OCI-LY1 (cell line): Measurements from ENCODE around the gene ZNF662.

ENCODE experiments used
- H2AFZ ChIP-seq: fragments of 200-600 bp; sonication (generic), shearing (Covaris generic); 2 replicates; pipeline ENCODE4 v1.6.0; 2014; ENCODE audit warnings: antibody characterized with exemption, mild to moderate bottlenecking, low read length
- H3F3A ChIP-seq: fragments of 200-600 bp; sonication (generic), shearing (Covaris generic); 2 replicates; pipeline ENCODE4 v1.6.0; 2014; ENCODE audit warnings: mild to moderate bottlenecking, antibody characterized with exemption, low read length, moderate library complexity; ENCODE audit not compliant: insufficient read depth
- H3K27ac ChIP-seq: fragments of 200-600 bp; sonication (generic); 2 replicates; pipeline ENCODE4 v1.5.1; 2014; ENCODE audit warnings: low read length, mixed run types, mild to moderate bottlenecking, low read depth; ENCODE audit not compliant: poor library complexity, severe bottlenecking
- H3K27me3 ChIP-seq: fragments of 200-600 bp; sonication (generic); 2 replicates; pipeline ENCODE4 v1.6.0; 2014; ENCODE audit warnings: antibody characterized with exemption, mild to moderate bottlenecking, low read length, moderate library complexity; ENCODE audit not compliant: insufficient read depth
- H3K36me3 ChIP-seq: fragments of 200-600 bp; sonication (generic); 2 replicates; pipeline ENCODE4 v1.6.1; 2014; ENCODE audit warnings: mild to moderate bottlenecking, antibody characterized with exemption, low read length, moderate library complexity, mixed read lengths; ENCODE audit not compliant: insufficient read depth
- H3K4me1 ChIP-seq: fragments of 200-600 bp; sonication (generic); 2 replicates; pipeline ENCODE4 v1.5.1; 2014; ENCODE audit warnings: mild to moderate bottlenecking, low read length, moderate library complexity; ENCODE audit not compliant: insufficient read depth, severe bottlenecking
- H3K4me2 ChIP-seq: fragments of 200-600 bp; sonication (generic), shearing (Covaris generic); 2 replicates; pipeline ENCODE4 v1.6.1; 2014; ENCODE audit warnings: low read length
- H3K4me3 ChIP-seq: fragments of 200-600 bp; sonication (generic); 2 replicates; pipeline ENCODE4 v1.5.1; 2014; ENCODE audit warnings: low read length, low read depth, mild to moderate bottlenecking, mixed read lengths; ENCODE audit not compliant: poor library complexity, severe bottlenecking
- H3K79me2 ChIP-seq: fragments of 200-600 bp; shearing (Covaris generic); 2 replicates; pipeline ENCODE4 v1.6.1; 2016; ENCODE audit warnings: mixed run types, low read length, mixed read lengths; ENCODE audit not compliant: insufficient read depth
- H3K9ac ChIP-seq: fragments of 200-600 bp; sonication (generic), shearing (Covaris generic); 2 replicates; pipeline ENCODE4 v1.6.1; 2014; ENCODE audit warnings: mild to moderate bottlenecking, low read length, mixed read lengths
- H3K9me2 ChIP-seq: fragments of 200-600 bp; sonication (generic), shearing (Covaris generic); 2 replicates; pipeline ENCODE4 v1.6.1; 2014; ENCODE audit warnings: low read depth, mild to moderate bottlenecking, low read length, mixed read lengths
- H3K9me3 ChIP-seq: fragments of 200-600 bp; shearing (Covaris generic); 2 replicates; pipeline ENCODE4 v1.6.1; 2014; ENCODE audit warnings: low read length, mixed read lengths
- H4K20me1 ChIP-seq: fragments of 200-600 bp; sonication (generic), shearing (Covaris generic); 2 replicates; pipeline ENCODE4 v1.6.0; 2016; ENCODE audit warnings: mild to moderate bottlenecking, low read length; ENCODE audit not compliant: insufficient read depth
- CTCF ChIP-seq: fragments of 200-600 bp; sonication (generic), shearing (Covaris generic); IDR thresholded peaks from 2 replicates; pipeline ENCODE4 v1.5.1; 2017; ENCODE audit warnings: mild to moderate bottlenecking, antibody characterized with exemption, low read length, moderate library complexity, mixed read lengths
- EZH2 ChIP-seq: fragments of 200-600 bp; sonication (generic), shearing (Covaris generic); IDR thresholded peaks from 2 replicates; pipeline ENCODE4 v1.8.0; 2017; ENCODE audit warnings: borderline replicate concordance, mixed run types, mild to moderate bottlenecking, antibody characterized with exemption, low read length, moderate library complexity, mixed read lengths

Gene ZNF662

GRCh38 chr3:42871592-42872196 lies 34.2 kb upstream of the ZNF662 start:
- Histone ChIP-seq H3K27ac (no peak overlapping the region), H3F3A (no peaks in the 10 kb centered on the region), H3K9me2 (no peaks in the 10 kb centered on the region), H3K9ac (no peak overlapping the region), H3K4me3 (no peak overlapping the region), H3K79me2 (no peaks in the 10 kb centered on the region), H3K4me1 (no peaks in the 10 kb centered on the region), H2AFZ (no peak overlapping the region), H3K9me3 (no peaks in the 10 kb centered on the region), H3K4me2 (no peak overlapping the region), H3K27me3 (no peaks in the 10 kb centered on the region), H3K36me3 (no peaks in the 10 kb centered on the region), H4K20me1 (no peaks in the 10 kb centered on the region)
- TF ChIP-seq EZH2, result no peak

GRCh38 chr3:42872718-42873117 lies 33.2 kb upstream of the ZNF662 start:
- H3K36me3 ChIP-seq, result no peaks in the 10 kb centered on the region
- H3K9ac ChIP-seq, result no peak overlapping the region
- no peaks in the 10 kb centered on the region for H3K27me3 ChIP-seq
- no peak overlapping the region for H2AFZ ChIP-seq
- no peak overlapping the region for H3K27ac ChIP-seq
- no peaks in the 10 kb centered on the region for H3K9me2 ChIP-seq
- H3K79me2 ChIP-seq, result no peaks in the 10 kb centered on the region
- no peaks in the 10 kb centered on the region for H3F3A ChIP-seq
- no peak overlapping the region for H3K4me3 ChIP-seq
- TF ChIP-seq CTCF (no peak), EZH2 (no peak)
- no peaks in the 10 kb centered on the region for H3K4me1 ChIP-seq
- no peak overlapping the region for H3K4me2 ChIP-seq
- H3K9me3 ChIP-seq, result no peaks in the 10 kb centered on the region
- H4K20me1 ChIP-seq, result no peaks in the 10 kb centered on the region

GRCh38 chr3:42873221-42873982 lies 32.5 kb upstream of the ZNF662 start:
- no peaks in the 10 kb centered on the region for H3K79me2 ChIP-seq
- no peak overlapping the region for H3K27ac ChIP-seq
- H3K9me3 ChIP-seq, result no peaks in the 10 kb centered on the region
- no peak overlapping the region for H2AFZ ChIP-seq
- H3K27me3 ChIP-seq, result no peaks in the 10 kb centered on the region
- H3K4me1 ChIP-seq, result no peaks in the 10 kb centered on the region
- no peaks in the 10 kb centered on the region for H4K20me1 ChIP-seq
- TF ChIP-seq EZH2, result no peak
- TF ChIP-seq CTCF, result no peak
- no peaks in the 10 kb centered on the region for H3K9me2 ChIP-seq
- H3K9ac ChIP-seq, result no peak overlapping the region
- no peak overlapping the region for H3K4me2 ChIP-seq
- no peaks in the 10 kb centered on the region for H3F3A ChIP-seq
- H3K4me3 ChIP-seq, result no peak overlapping the region
- no peaks in the 10 kb centered on the region for H3K36me3 ChIP-seq

- Histone ChIP-seq H4K20me1 (no peaks in the 10 kb centered on the region), H3K79me2 (no peaks in the 10 kb centered on the region), H3K9me2 (no peaks in the 10 kb centered on the region), H3K9me3 (no peaks in the 10 kb centered on the region), H2AFZ (no peak overlapping the region), H3K9ac (no peak overlapping the region), H3K27me3 (peaks cover 4% of the 10 kb centered on the region; the same call in 1 of the 2 replicates), H3K36me3 (no peaks in the 10 kb centered on the region), H3F3A (no peaks in the 10 kb centered on the region), H3K4me2 (no peak overlapping the region), H3K4me3 (no peak overlapping the region), H3K4me1 (no peaks in the 10 kb centered on the region), H3K27ac (no peak overlapping the region)
- TF ChIP-seq CTCF, result no peak
Measured at GRCh38 chr3:42874749-42875148, 31.2 kb upstream of the ZNF662 start.
